SK-MEL-5 (cell line): ENCODE measurements around the gene ALDH1L1. TPM values are rescaled to one million over a fixed set of nuclear protein-coding genes. Genes with fewer than 3 reads are reported as not detected.
"Not testable (repeated sequence)": the region's sequence is repeated elsewhere in the genome, so short reads cannot be mapped to it uniquely, and the experiment has no call there.

Source experiments
- DNase-seq: peaks from one replicate; pipeline ENCODE4 v3.0.0-alpha.2; 2016; ENCODE audit warnings: low read depth, low spot score
- in situ Hi-C: cut with HindIII; loops from 2 replicates; pipeline ENCODE4 v1.10.0; 2016; ENCODE audit warnings: low sequenced_read_pairs, high pct_unique_total_duplicates, low pct_unique_long_range_greater_than_20kb
- total RNA-seq: library from RNA; depleted of rRNA; stranded (reverse); fragments of >200 nt; shearing (Covaris generic); gene quantifications from 2 replicates; pipeline ENCODE4 v1.2.3, GENCODE V29; 2014

Gene ALDH1L1
- total RNA-seq, 1 experiment from 2014 or later: 1.1 TPM

- DNase-seq: peak; percentile 78
- in situ Hi-C loops: no loop called here
Measured at GRCh38 chr3:126083913-126084767, 96.2 kb downstream of the ALDH1L1 start, which contains the start of gene SLC41A3. SLC41A3 (minus strand) TSS chr3:126084124; CDS start chr3:126068219, 15,905 bp downstream.

GRCh38 chr3:126083511-126083912 lies 96.9 kb downstream of the ALDH1L1 start:
- DNase-seq: peak; percentile 36
- in situ Hi-C loops: no loop called here

GRCh38 chr3:126083138-126083445 lies 97.3 kb downstream of the ALDH1L1 start:
- no peak for DNase-seq

GRCh38 chr3:126082362-126083137 lies 97.8 kb downstream of the ALDH1L1 start:
- DNase-seq: no peak
- in situ Hi-C loops: no loop called here

More at GRCh38 chr3:126083138-126083445, 97.3 kb downstream of the ALDH1L1 start:
- in situ Hi-C loops: no loop called here

- in situ Hi-C loops: no loop called here
- DNase-seq: peak; percentile 25
Measured at GRCh38 chr3:126081618-126082361, 98.6 kb downstream of the ALDH1L1 start.

GRCh38 chr3:126080970-126081369 lies 99.4 kb downstream of the ALDH1L1 start:
- in situ Hi-C loops: no loop called here
- DNase-seq: no peak

- no peak for DNase-seq
- in situ Hi-C loops: no loop called here
Measured at GRCh38 chr3:126078866-126079265, 101.5 kb downstream of the ALDH1L1 start.

GRCh38 chr3:126077754-126078153 lies 102.6 kb downstream of the ALDH1L1 start:
- in situ Hi-C loops: no loop called here
- DNase-seq: no peak

- in situ Hi-C loops: no loop called here
- DNase-seq: no peak
Measured at GRCh38 chr3:126076140-126076539, 104.2 kb downstream of the ALDH1L1 start.

GRCh38 chr3:126070146-126070545 lies 110.2 kb downstream of the ALDH1L1 start:
- no peak for DNase-seq
- in situ Hi-C loops: no loop called here

- in situ Hi-C loops: no loop called here
Measured at GRCh38 chr3:126067959-126068358, 112.4 kb downstream of the ALDH1L1 start.

GRCh38 chr3:126066676-126067075 lies 113.7 kb downstream of the ALDH1L1 start:
- in situ Hi-C loops, DNase-seq: not testable (repeated sequence)

More at GRCh38 chr3:126067959-126068358, 112.4 kb downstream of the ALDH1L1 start:
- no peak for DNase-seq

GRCh38 chr3:126065876-126066275 lies 114.5 kb downstream of the ALDH1L1 start:
- in situ Hi-C loops: no loop called here
- no peak for DNase-seq

GRCh38 chr3:126064627-126065258 lies 115.6 kb downstream of the ALDH1L1 start:
- in situ Hi-C loops: no loop called here
- DNase-seq: no peak

GRCh38 chr3:126063358-126063965 lies 116.9 kb downstream of the ALDH1L1 start:
- no peak for DNase-seq
- in situ Hi-C loops: no loop called here

- in situ Hi-C loops: no loop called here
- DNase-seq: no peak
Measured at GRCh38 chr3:126061301-126062032, 118.9 kb downstream of the ALDH1L1 start.
